A549 (cell line): ENCODE measurements around the gene HSDL2. TPM values are rescaled to one million over a fixed set of nuclear protein-coding genes. Genes with fewer than 3 reads are reported as not detected.

Experiments used
- ATAC-seq, 2 experiments: fragments of 200-7000 bp in 1 of 2; fragments of >200 bp in 1 of 2; cut with Nextera tagmentation in 1 of 2; cut with Tn5 transposase in 1 of 2; 3 replicates each; pipeline versions ENCODE4 v1.8.0 to v1.9.1; 2018 to 2020; ENCODE audit warnings: mild to moderate bottlenecking in 1 of 2, moderate library complexity in 1 of 2
- CTCF ChIA-PET: fragments of 300-600 bp; sonication (Branson Sonifier 250); formaldehyde crosslinking; extraction: SDS; loops from one replicate; lab custom pipeline; 2021; ENCODE audit warnings: antibody characterized with exemption, inconsistent platforms; lab: Yijun Ruan, JAX
- POLR2A ChIA-PET: fragments of 350-600 bp; formaldehyde crosslinking; extraction: SDS; loops from one replicate; lab custom pipeline; 2021; ENCODE audit warnings: antibody characterized with exemption, inconsistent platforms; lab: Yijun Ruan, JAX
- DNase-seq, 2 experiments: peaks; one replicate each; pipeline versions ENCODE4 v3.0.0 to v3.0.0-alpha.2; 2011 to 2016; ENCODE audit warnings: low read depth in 1 of 2, low spot score in 1 of 2
- FAIRE-seq: peaks from 2 replicates; lab custom pipeline; 2011; peaks lifted over from hg19 to GRCh38; lab: Jason Lieb, UNC
- H3K27ac ChIP-seq, 2 experiments: fragments of >200 bp; sonication (Bioruptor Twin); formaldehyde crosslinking; 3 replicates each; pipeline ENCODE4 v1.5.1; 2016 to 2017
- H3K4me1 ChIP-seq: fragments of >200 bp; sonication (Bioruptor Twin); formaldehyde crosslinking; 3 replicates; pipeline ENCODE4 v1.6.1; 2016
- H3K4me2 ChIP-seq: fragments of >200 bp; sonication (Bioruptor Twin); formaldehyde crosslinking; 3 replicates; pipeline ENCODE4 v1.6.1; 2016
- H3K4me3 ChIP-seq: fragments of >200 bp; sonication (Bioruptor Twin); formaldehyde crosslinking; 3 replicates; pipeline ENCODE4 v1.5.1; 2016
- H3K9me3 ChIP-seq: fragments of >200 bp; sonication (Bioruptor Twin); formaldehyde crosslinking; 3 replicates; pipeline ENCODE4 v1.6.1; 2016
- CBX8 ChIP-seq: fragments of 200-600 bp; sonication (generic); IDR thresholded peaks from 2 replicates; pipeline ENCODE4 v1.6.1; 2016
- CEBPB ChIP-seq, 2 experiments: fragments of >200 bp in 1 of 2; sonication (Bioruptor Twin) in 1 of 2; formaldehyde crosslinking in 1 of 2; IDR thresholded peaks; 2 replicates each; pipeline ENCODE4 v1.6.1; 2012 to 2016
- CHD4 ChIP-seq: fragments of 200-600 bp; sonication (generic); IDR thresholded peaks from 2 replicates; pipeline ENCODE4 v1.6.1; 2016; ENCODE audit warnings: antibody characterized with exemption, mild to moderate bottlenecking, borderline replicate concordance
- EHF ChIP-seq: fragments of 250-450 bp; sonication (Bioruptor Pico); IDR thresholded peaks from 2 replicates; pipeline ENCODE4 v1.5.0; 2020; ENCODE audit warnings: mild to moderate bottlenecking
- EHMT2 ChIP-seq: fragments of 200-600 bp; sonication (generic); IDR thresholded peaks from 2 replicates; pipeline ENCODE4 v1.6.1; 2016; ENCODE audit warnings: antibody characterized with exemption, low read depth, mild to moderate bottlenecking, moderate library complexity
- FOSL2 ChIP-seq, 2 experiments: fragments of 450-650 bp in 1 of 2; fragments of >200 bp in 1 of 2; sonication (Bioruptor Twin) in 1 of 2; formaldehyde crosslinking; IDR thresholded peaks; 2 replicates each; pipeline versions ENCODE4 v1.5.0 to v1.6.1; 2016 to 2020; ENCODE audit warnings: mild to moderate bottlenecking in 1 of 2, moderate library complexity in 1 of 2
- FOXS1 ChIP-seq: fragments of 250-450 bp; sonication (Bioruptor Pico); IDR thresholded peaks from 2 replicates; pipeline ENCODE4 v1.5.0; 2020; ENCODE audit warnings: mild to moderate bottlenecking, moderate library complexity
- GATA3 ChIP-seq: IDR thresholded peaks from 2 replicates; pipeline ENCODE4 v1.6.1; 2012; ENCODE audit warnings: borderline replicate concordance
- HDAC2 ChIP-seq: fragments of 200-600 bp; sonication (generic); IDR thresholded peaks from 2 replicates; pipeline ENCODE4 v1.6.1; 2016
- HOXA7 ChIP-seq: fragments of 250-450 bp; sonication (Bioruptor Pico); IDR thresholded peaks from 2 replicates; pipeline ENCODE4 v1.5.0; 2020; ENCODE audit warnings: mild to moderate bottlenecking, moderate library complexity
- JUNB ChIP-seq: fragments of >200 bp; sonication (Bioruptor Twin); formaldehyde crosslinking; IDR thresholded peaks from 2 replicates; pipeline ENCODE4 v1.6.1; 2016
- KDM1A ChIP-seq: fragments of 200-600 bp; sonication (generic); IDR thresholded peaks from 2 replicates; pipeline ENCODE4 v1.6.1; 2016; ENCODE audit warnings: low read depth, mild to moderate bottlenecking
- MAFK ChIP-seq: fragments of 450-650 bp; IDR thresholded peaks from 2 replicates; pipeline ENCODE4 v1.6.1; 2014; ENCODE audit not compliant: partially characterized antibody
- NFE2L2 ChIP-seq: fragments of 150-350 bp; conservative IDR thresholded peaks from 2 replicates; pipeline ENCODE4 v1.6.1; 2014; ENCODE audit warnings: low read length
- NPAS2 ChIP-seq: fragments of 250-450 bp; sonication (Bioruptor Pico); IDR thresholded peaks from 2 replicates; pipeline ENCODE4 v1.8.0; 2022; ENCODE audit warnings: mild to moderate bottlenecking, moderate library complexity, borderline replicate concordance
- NR3C1 ChIP-seq: fragments of >200 bp; sonication (Bioruptor Twin); formaldehyde crosslinking; IDR thresholded peaks from 3 replicates; pipeline ENCODE4 v1.6.1; 2017
- POLR2A ChIP-seq: IDR thresholded peaks from 2 replicates; pipeline ENCODE4 v1.6.1; 2012; ENCODE audit warnings: mild to moderate bottlenecking, low read length
- POLR2AphosphoS2 ChIP-seq: conservative IDR thresholded peaks from 2 replicates; pipeline ENCODE4 v1.6.1; 2012; ENCODE audit warnings: low read length, improper control_type of control experiment, inconsistent platforms
- RARB ChIP-seq: fragments of 250-450 bp; sonication (Bioruptor Pico); IDR thresholded peaks from 2 replicates; pipeline ENCODE4 v1.8.0; 2021; ENCODE audit warnings: mild to moderate bottlenecking, moderate library complexity
- RCOR1 ChIP-seq: fragments of 150-350 bp; IDR thresholded peaks from 2 replicates; pipeline ENCODE4 v1.6.1; 2014; ENCODE audit warnings: antibody characterized with exemption, low read length, low read depth
- RFX5 ChIP-seq: fragments of 450-650 bp; IDR thresholded peaks from 2 replicates; pipeline ENCODE4 v1.7.1; 2014; ENCODE audit warnings: antibody characterized with exemption, mild to moderate bottlenecking, moderate library complexity
- TFCP2L1 ChIP-seq: fragments of 250-450 bp; sonication (Bioruptor Pico); IDR thresholded peaks from 2 replicates; pipeline ENCODE4 v1.5.0; 2021; ENCODE audit warnings: mild to moderate bottlenecking
- TP53 ChIP-seq: fragments of 250-450 bp; sonication (Bioruptor Pico); IDR thresholded peaks from 2 replicates; pipeline ENCODE4 v1.5.0; 2021; ENCODE audit warnings: mild to moderate bottlenecking, moderate library complexity
- ZSCAN20 ChIP-seq: fragments of 250-450 bp; sonication (Bioruptor Pico); IDR thresholded peaks from 2 replicates; pipeline ENCODE4 v1.8.0; 2022; ENCODE audit warnings: mild to moderate bottlenecking, moderate library complexity
- WGBS: methylation state at CpG from one replicate; pipeline ENCODE4 v1.1.6; 2017; ENCODE audit errors: missing lambda C conversion rate; 5-methylcytosine and 5-hydroxymethylcytosine counted together
- polyA plus RNA-seq, 4 experiments: library from polyadenylated mRNA; depleted of rRNA in 3 of 4; stranded (reverse); fragments of >200 nt; fragmentation: RNase III in 1 of 4; extraction: RNeasy Plus Mini Kit Qiagen cat#74134 plus additional on column Dnase treatment in 1 of 4; gene quantifications; 2 replicates in 3 of 4; 3 replicates in 1 of 4; pipeline ENCODE4 v1.2.3, GENCODE V29; 2011 to 2017
- TF ChIP-seq, protein P1 (sequence below): fragments of 450-650 bp; IDR thresholded peaks from 2 replicates; pipeline ENCODE4 v1.6.1; 2014; ENCODE audit warnings: antibody characterized with exemption
- TF ChIP-seq, protein P2 (sequence below): fragments of 150-350 bp; IDR thresholded peaks from 2 replicates; pipeline ENCODE4 v1.6.1; 2014; ENCODE audit warnings: low read depth, mild to moderate bottlenecking, low read length
- TF ChIP-seq, protein P3 (sequence below): IDR thresholded peaks from 2 replicates; pipeline ENCODE4 v1.6.1; 2012; ENCODE audit warnings: low read depth, borderline replicate concordance
- TF ChIP-seq, protein P4 (sequence below): fragments of 200-600 bp; sonication (generic); IDR thresholded peaks from 2 replicates; pipeline ENCODE4 v1.6.1; 2016; ENCODE audit warnings: antibody characterized with exemption, mild to moderate bottlenecking, moderate library complexity
- TF ChIP-seq, protein P5 (sequence below): fragments of >200 bp; sonication (Bioruptor Twin); formaldehyde crosslinking; IDR thresholded peaks from 3 replicates; pipeline ENCODE4 v1.6.1; 2016

Gene HSDL2
- polyA plus RNA-seq, 2 of the 4 experiments (the other 2 are of a cell fraction): 47.4 to 47.7 TPM

DNA sequence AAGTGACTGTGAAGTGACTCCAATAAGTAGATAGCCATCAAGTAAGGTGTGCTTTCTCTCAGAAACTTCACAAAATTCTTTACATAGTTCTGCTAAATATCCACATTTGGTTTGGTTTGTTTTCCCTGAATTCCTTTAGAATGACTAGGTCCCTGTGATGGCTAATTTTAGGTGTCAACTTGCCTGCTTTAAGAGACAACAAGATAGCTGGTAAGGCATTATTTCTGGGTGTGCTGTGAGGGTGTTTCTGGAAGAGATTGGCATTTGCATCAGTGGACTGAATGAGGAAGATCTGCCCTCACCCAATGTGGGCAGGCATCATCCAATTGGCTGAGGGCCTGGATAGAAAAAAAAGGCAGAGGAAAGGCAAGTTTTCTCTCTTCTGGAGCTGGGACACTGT lies 38.2 kb upstream of the HSDL2 start:
- ChIA-PET CTCF (interaction anchor here (1.0 to 9.6 kb wide), 3 partner anchors 18 to 244 kb away, joined by 3 to 42 read pairs (median 4); no protein-coding TSS in a partner anchor), POLR2A (interaction anchor here (0.7 to 1.0 kb wide), 2 partner anchors 8 to 37 kb away, joined by 3 read pairs; partner anchors contain the start of gene PTBP3)
- ATAC-seq (peak; percentile 18 to 41; a peak in 3 of 6 replicates), DNase-seq (peak in 1 of 2 experiments; percentile 49), FAIRE-seq (no peak)
- Histone ChIP-seq H3K27ac (peak overlapping the region; percentile 32 to 75; a peak in 5 of 6 replicates), H3K9me3 (no peaks in the 10 kb centered on the region), H3K4me1 (peaks cover 42% of the 10 kb centered on the region), H3K4me2 (peak overlapping the region; percentile 23), H3K4me3 (no peak overlapping the region)
- TF ChIP-seq HDAC2 (no peak), CHD4 (no peak), CBX8 (no peak), FOSL2 (IDR thresholded peaks at IDR 0.05) (no peak), FOSL2 (CRISPR knock-in tag; IDR thresholded peaks at IDR 0.05) (no peak), RFX5 (no peak), EHF (no peak), POLR2A (no peak), MAFK (no peak)
- TF ChIP-seq, protein P1, sequence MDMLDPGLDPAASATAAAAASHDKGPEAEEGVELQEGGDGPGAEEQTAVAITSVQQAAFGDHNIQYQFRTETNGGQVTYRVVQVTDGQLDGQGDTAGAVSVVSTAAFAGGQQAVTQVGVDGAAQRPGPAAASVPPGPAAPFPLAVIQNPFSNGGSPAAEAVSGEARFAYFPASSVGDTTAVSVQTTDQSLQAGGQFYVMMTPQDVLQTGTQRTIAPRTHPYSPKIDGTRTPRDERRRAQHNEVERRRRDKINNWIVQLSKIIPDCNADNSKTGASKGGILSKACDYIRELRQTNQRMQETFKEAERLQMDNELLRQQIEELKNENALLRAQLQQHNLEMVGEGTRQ: no peak
- TF ChIP-seq, all 56 proteins: peak for 0

DNA sequence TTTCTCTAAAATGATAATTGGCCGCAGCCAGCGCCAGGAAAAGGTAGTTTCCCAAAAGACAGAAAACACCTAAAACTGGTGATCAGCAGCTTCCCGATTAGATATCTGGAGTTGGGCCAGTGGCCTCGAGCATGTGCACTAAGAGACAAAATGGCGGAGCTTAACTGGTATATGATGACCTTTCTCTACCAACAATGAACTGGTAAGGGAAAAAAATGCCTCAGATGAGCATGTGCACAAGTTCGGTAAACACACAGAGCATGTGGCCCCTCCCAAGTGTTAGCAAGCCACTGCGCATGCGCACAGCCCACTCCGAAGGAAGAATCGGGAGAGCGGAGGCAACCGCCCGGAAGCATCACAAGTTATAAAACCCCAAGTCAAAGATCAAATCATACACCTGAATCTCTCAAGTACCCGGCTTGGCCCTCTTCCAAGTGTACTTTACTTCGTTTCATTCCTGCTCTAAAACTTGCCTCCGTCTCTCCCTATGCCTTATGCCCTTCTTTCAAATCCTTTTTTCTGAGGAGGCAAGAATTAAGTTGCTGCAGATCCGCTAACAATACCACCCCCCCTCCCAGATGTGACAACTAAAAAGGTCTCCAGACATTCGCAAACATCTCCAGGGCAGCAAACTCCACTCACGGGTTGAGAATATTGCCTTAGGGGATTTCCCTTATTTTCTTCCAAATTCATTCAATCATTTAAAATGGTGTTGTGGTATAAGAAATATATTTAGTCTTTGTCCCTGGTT lies 31.5 kb upstream of the HSDL2 start:
- FAIRE-seq (no peak), DNase-seq (peak; percentile 83 to 95), ATAC-seq (peak; percentile 92 to 96)
- Histone ChIP-seq H3K4me2 (peak overlapping the region; percentile 68), H3K9me3 (0 out of 3 replicates have a peak, but pooled peaks cover 5% of the 10 kb centered on the region), H3K4me1 (peaks cover 18% of the 10 kb centered on the region; the same call in 1 of the 3 replicates), H3K27ac (peak overlapping the region; percentile 67 to 85), H3K4me3 (peak overlapping the region; percentile 41)
- ChIA-PET POLR2A (interaction anchor here (0.9 to 1.4 kb wide), 2 partner anchors 15 to 31 kb away, joined by 3 to 5 read pairs; partner anchors contain the start of gene PTBP3), CTCF (interaction anchor here (0.8 to 2.1 kb wide), 5 partner anchors 10 to 235 kb away, joined by 3 to 10 read pairs (median 3); partner anchors contain the start of gene PTBP3)
- WGBS: 15% methylated on average over 19 of the region's 19 CpGs
- TF ChIP-seq, protein P2, sequence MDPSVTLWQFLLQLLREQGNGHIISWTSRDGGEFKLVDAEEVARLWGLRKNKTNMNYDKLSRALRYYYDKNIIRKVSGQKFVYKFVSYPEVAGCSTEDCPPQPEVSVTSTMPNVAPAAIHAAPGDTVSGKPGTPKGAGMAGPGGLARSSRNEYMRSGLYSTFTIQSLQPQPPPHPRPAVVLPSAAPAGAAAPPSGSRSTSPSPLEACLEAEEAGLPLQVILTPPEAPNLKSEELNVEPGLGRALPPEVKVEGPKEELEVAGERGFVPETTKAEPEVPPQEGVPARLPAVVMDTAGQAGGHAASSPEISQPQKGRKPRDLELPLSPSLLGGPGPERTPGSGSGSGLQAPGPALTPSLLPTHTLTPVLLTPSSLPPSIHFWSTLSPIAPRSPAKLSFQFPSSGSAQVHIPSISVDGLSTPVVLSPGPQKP: no peak
- TF ChIP-seq, protein P3, sequence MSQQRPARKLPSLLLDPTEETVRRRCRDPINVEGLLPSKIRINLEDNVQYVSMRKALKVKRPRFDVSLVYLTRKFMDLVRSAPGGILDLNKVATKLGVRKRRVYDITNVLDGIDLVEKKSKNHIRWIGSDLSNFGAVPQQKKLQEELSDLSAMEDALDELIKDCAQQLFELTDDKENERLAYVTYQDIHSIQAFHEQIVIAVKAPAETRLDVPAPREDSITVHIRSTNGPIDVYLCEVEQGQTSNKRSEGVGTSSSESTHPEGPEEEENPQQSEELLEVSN: peak; percentile 90
- no peak for TF ChIP-seq HOXA7
- no peak for TF ChIP-seq RCOR1
- TF ChIP-seq ZSCAN20 (CRISPR knock-in tag): no peak
- TF ChIP-seq, protein P4, sequence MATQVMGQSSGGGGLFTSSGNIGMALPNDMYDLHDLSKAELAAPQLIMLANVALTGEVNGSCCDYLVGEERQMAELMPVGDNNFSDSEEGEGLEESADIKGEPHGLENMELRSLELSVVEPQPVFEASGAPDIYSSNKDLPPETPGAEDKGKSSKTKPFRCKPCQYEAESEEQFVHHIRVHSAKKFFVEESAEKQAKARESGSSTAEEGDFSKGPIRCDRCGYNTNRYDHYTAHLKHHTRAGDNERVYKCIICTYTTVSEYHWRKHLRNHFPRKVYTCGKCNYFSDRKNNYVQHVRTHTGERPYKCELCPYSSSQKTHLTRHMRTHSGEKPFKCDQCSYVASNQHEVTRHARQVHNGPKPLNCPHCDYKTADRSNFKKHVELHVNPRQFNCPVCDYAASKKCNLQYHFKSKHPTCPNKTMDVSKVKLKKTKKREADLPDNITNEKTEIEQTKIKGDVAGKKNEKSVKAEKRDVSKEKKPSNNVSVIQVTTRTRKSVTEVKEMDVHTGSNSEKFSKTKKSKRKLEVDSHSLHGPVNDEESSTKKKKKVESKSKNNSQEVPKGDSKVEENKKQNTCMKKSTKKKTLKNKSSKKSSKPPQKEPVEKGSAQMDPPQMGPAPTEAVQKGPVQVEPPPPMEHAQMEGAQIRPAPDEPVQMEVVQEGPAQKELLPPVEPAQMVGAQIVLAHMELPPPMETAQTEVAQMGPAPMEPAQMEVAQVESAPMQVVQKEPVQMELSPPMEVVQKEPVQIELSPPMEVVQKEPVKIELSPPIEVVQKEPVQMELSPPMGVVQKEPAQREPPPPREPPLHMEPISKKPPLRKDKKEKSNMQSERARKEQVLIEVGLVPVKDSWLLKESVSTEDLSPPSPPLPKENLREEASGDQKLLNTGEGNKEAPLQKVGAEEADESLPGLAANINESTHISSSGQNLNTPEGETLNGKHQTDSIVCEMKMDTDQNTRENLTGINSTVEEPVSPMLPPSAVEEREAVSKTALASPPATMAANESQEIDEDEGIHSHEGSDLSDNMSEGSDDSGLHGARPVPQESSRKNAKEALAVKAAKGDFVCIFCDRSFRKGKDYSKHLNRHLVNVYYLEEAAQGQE: no peak
- TF ChIP-seq GATA3: no peak
- TF ChIP-seq NPAS2: no peak
- no peak for TF ChIP-seq FOSL2 (IDR thresholded peaks at IDR 0.05)
- peak; percentile 12; the same call in 1 of the 2 replicates for TF ChIP-seq FOSL2 (CRISPR knock-in tag; IDR thresholded peaks at IDR 0.05)
- no peak for TF ChIP-seq RARB (CRISPR knock-in tag)
- no peak for TF ChIP-seq CBX8
- TF ChIP-seq KDM1A: no peak
- TF ChIP-seq RFX5: no peak
- peak; percentile 61; the same call in 1 of the 2 replicates for TF ChIP-seq FOXS1 (CRISPR knock-in tag)
- TF ChIP-seq TFCP2L1: no peak
- TF ChIP-seq CHD4: no peak
- TF ChIP-seq NFE2L2: no peak
- TF ChIP-seq JUNB: no peak
- TF ChIP-seq, protein P5, sequence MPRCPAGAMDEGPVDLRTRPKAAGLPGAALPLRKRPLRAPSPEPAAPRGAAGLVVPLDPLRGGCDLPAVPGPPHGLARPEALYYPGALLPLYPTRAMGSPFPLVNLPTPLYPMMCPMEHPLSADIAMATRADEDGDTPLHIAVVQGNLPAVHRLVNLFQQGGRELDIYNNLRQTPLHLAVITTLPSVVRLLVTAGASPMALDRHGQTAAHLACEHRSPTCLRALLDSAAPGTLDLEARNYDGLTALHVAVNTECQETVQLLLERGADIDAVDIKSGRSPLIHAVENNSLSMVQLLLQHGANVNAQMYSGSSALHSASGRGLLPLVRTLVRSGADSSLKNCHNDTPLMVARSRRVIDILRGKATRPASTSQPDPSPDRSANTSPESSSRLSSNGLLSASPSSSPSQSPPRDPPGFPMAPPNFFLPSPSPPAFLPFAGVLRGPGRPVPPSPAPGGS: 0 out of 3 replicates have a peak, but pooled peaks have one; percentile 34
- TF ChIP-seq MAFK: no peak
- no peak for TF ChIP-seq CEBPB (IDR thresholded peaks at IDR 0.05)
- no peak for TF ChIP-seq POLR2AphosphoS2
- TF ChIP-seq POLR2A: peak; percentile 57
- TF ChIP-seq NR3C1: no peak
- peak; percentile 80 for TF ChIP-seq EHMT2
- 0 out of 2 replicates have a peak, but pooled peaks have one; percentile 27 for TF ChIP-seq TP53
